ENCODE measurements around the gene IDH3G.

DNA sequence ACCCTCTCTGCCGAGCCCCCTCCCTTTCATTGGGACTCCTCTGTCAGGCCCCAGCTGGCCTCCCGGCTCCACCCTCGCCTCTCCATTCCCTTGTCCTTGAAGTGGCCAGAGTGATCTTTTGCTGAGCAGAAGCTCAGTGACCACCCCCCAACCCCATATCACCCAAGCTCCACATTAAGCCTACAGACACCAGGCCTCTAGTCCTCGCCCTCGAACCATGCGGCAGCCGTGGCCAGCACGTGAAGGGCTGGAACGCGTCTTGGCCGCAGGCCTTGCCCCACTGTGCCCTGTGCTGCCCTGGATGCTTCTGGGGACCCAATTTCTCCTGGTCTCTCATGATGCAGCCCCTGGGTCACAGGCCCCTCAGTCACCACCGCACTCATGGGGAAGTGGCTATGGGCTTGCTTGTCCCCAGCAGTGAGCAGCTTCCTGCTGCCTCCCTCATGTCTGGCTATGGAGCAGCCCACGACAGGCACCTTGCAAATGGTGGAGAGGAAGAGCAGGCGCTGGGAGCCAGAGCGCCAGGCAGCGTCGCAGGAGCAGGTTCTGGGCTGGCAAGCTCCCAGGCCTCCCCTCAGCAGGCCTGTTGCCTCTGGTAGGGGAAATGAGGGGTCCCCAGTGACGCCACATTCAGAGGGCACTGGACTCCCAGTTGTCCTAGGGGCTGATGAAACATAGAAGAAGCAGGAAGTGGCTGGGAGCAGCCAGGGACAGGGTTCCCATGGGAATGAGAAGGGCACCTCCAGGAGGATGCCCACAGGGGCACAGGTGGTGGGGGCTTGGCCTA, 14.1 kb downstream of the IDH3G start:
- TF ChIP-seq POLR2AphosphoS5 (IDR thresholded peaks at IDR 0.05; ENCODE audit: borderline replicate concordance, low read depth, low read length) (no peak), EZH2 (IDR thresholded peaks at IDR 0.05) (no peak), FOXP2 (optimal IDR thresholded peaks at IDR 0.05; ENCODE audit: control extremely low read depth, extremely low read length, insufficient read depth) (no peak)
